Ovary (tissue), 3 donors: Measurements from ENCODE around the gene TADA2B.

Experiments used
- EP300 ChIP-seq: sonication (generic); formaldehyde crosslinking; IDR thresholded peaks from one replicate; pipeline ENCODE4 v1.6.1; 2017; ENCODE audit warnings: antibody characterized with exemption
- POLR2A ChIP-seq: fragments of 450-650 bp; IDR thresholded peaks from one replicate; pipeline ENCODE4 v1.6.1; 2017; ENCODE audit warnings: antibody characterized with exemption, mild to moderate bottlenecking, moderate library complexity
- TF ChIP-seq, protein P1 (sequence below), 3 donors: fragments of 450-650 bp in 2 of 3; fragments of 200-600 bp in 1 of 3; IDR thresholded peaks; one replicate each; pipeline versions ENCODE4 v1.5.1 to v1.8.0; 2016 to 2022; ENCODE audit warnings: antibody characterized with exemption in 3 of 3, mild to moderate bottlenecking in 1 of 3
- donor health status: DM: no; HTN: no; CAD: no.

DNA sequence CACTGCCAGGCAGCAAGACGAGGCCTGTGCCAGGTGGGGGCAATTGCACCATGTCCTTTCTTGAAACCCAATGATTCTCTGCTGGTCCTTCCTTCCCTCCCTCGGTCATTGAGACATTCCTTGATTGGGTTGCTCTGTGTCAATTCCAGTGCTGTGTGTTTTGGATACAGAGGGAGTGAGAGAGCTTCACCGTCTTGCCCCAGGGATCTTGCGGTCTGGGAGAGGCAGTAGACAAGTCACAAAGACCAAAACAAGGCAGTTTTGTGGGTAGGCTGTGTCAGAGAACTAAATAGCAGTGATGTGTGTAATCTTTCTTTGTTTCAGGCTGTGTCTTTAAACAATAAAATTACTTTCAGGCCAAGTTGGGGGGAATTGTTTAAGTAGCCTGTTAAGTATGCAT is 38.8 kb upstream of the TADA2B start:
- TF ChIP-seq, protein P1, sequence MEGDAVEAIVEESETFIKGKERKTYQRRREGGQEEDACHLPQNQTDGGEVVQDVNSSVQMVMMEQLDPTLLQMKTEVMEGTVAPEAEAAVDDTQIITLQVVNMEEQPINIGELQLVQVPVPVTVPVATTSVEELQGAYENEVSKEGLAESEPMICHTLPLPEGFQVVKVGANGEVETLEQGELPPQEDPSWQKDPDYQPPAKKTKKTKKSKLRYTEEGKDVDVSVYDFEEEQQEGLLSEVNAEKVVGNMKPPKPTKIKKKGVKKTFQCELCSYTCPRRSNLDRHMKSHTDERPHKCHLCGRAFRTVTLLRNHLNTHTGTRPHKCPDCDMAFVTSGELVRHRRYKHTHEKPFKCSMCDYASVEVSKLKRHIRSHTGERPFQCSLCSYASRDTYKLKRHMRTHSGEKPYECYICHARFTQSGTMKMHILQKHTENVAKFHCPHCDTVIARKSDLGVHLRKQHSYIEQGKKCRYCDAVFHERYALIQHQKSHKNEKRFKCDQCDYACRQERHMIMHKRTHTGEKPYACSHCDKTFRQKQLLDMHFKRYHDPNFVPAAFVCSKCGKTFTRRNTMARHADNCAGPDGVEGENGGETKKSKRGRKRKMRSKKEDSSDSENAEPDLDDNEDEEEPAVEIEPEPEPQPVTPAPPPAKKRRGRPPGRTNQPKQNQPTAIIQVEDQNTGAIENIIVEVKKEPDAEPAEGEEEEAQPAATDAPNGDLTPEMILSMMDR (IDR thresholded peaks at IDR 0.05), result no peak
- TF ChIP-seq POLR2A, result no peak
- no peak for TF ChIP-seq EP300
